ENCODE results near the gene CDC7. TPM values are rescaled to one million over a fixed set of nuclear protein-coding genes. Genes with fewer than 3 reads are reported as not detected.

CDC7 gene
- total RNA-seq, 1 donor from 2014 or later: 16.3 TPM

- Mint-ChIP-seq H3K9me3 (no peaks in the 10 kb centered on the region), H3K36me3 (no peaks in the 10 kb centered on the region), H3K27me3 (ENCODE audit: low read depth) (peaks cover 18% of the 10 kb centered on the region), H3K27ac (no peak overlapping the region), H3K4me3 (no peak overlapping the region), H3K4me1 (peaks cover 7% of the 10 kb centered on the region)
- TF ChIP-seq CTCF (IDR thresholded peaks at IDR 0.05; ENCODE audit: unreplicated experiment): no peak
- DNase-seq (ENCODE audit: low spot score in 2 of 2, unreplicated experiment in 2 of 2): no peak
Measured at GRCh38 chr1:91545506-91546300, 45.1 kb downstream of the CDC7 start.

- Mint-ChIP-seq H3K36me3 (no peaks in the 10 kb centered on the region), H3K27ac (no peak overlapping the region), H3K27me3 (ENCODE audit: low read depth) (peaks cover 15% of the 10 kb centered on the region), H3K9me3 (no peaks in the 10 kb centered on the region), H3K4me1 (peaks cover 7% of the 10 kb centered on the region), H3K4me3 (no peak overlapping the region)
- no peak for TF ChIP-seq CTCF (IDR thresholded peaks at IDR 0.05; ENCODE audit: unreplicated experiment)
- no peak for DNase-seq (ENCODE audit: low spot score in 2 of 2, unreplicated experiment in 2 of 2)
Measured at GRCh38 chr1:91546301-91546581, 45.6 kb downstream of the CDC7 start.

- no peak for TF ChIP-seq CTCF (IDR thresholded peaks at IDR 0.05; ENCODE audit: unreplicated experiment)
- DNase-seq (ENCODE audit: low spot score in 2 of 2, unreplicated experiment in 2 of 2): no peak
- Mint-ChIP-seq H3K36me3 (no peaks in the 10 kb centered on the region), H3K4me1 (peaks cover 7% of the 10 kb centered on the region), H3K27ac (no peak overlapping the region), H3K27me3 (ENCODE audit: low read depth) (peaks cover 13% of the 10 kb centered on the region), H3K9me3 (no peaks in the 10 kb centered on the region), H3K4me3 (no peak overlapping the region)
Measured at GRCh38 chr1:91546876-91547275, 46.2 kb downstream of the CDC7 start.

- H3K9me3 Mint-ChIP-seq: no peaks in the 10 kb centered on the region
- DNase-seq (ENCODE audit: low spot score in 2 of 2, unreplicated experiment in 2 of 2): no peak
Measured at GRCh38 chr1:91548376-91549040, 47.9 kb downstream of the CDC7 start.

GRCh38 chr1:91549041-91549735 lies 48.5 kb downstream of the CDC7 start:
- no peaks in the 10 kb centered on the region for H3K36me3 Mint-ChIP-seq
- no peak for DNase-seq (ENCODE audit: low spot score in 2 of 2, unreplicated experiment in 2 of 2)
- peaks cover 7% of the 10 kb centered on the region for H3K4me1 Mint-ChIP-seq
- no peak overlapping the region for H3K27ac Mint-ChIP-seq
- no peaks in the 10 kb centered on the region for H3K9me3 Mint-ChIP-seq
- H3K27me3 Mint-ChIP-seq (ENCODE audit: low read depth): peaks cover 10% of the 10 kb centered on the region
- no peak overlapping the region for H3K4me3 Mint-ChIP-seq
- TF ChIP-seq CTCF (IDR thresholded peaks at IDR 0.05; ENCODE audit: unreplicated experiment): no peak

More at GRCh38 chr1:91548376-91549040, 47.9 kb downstream of the CDC7 start:
- TF ChIP-seq CTCF (IDR thresholded peaks at IDR 0.05; ENCODE audit: unreplicated experiment): no peak
- peaks cover 7% of the 10 kb centered on the region for H3K4me1 Mint-ChIP-seq
- peaks cover 11% of the 10 kb centered on the region for H3K27me3 Mint-ChIP-seq (ENCODE audit: low read depth)
- no peak overlapping the region for H3K4me3 Mint-ChIP-seq
- H3K36me3 Mint-ChIP-seq: no peaks in the 10 kb centered on the region
- H3K27ac Mint-ChIP-seq: no peak overlapping the region

Data from mesothelial cell of epicardium (in vitro differentiated cells).